Astrocyte of the hippocampus (primary cell): ENCODE measurements around the gene DCLK1.
"Not testable (repeated sequence)": the region's sequence is repeated elsewhere in the genome, so short reads cannot be mapped to it uniquely, and the experiment has no call there.

Experiments used
- DNase-seq: peaks from one replicate; pipeline ENCODE4 v3.0.0; 2011; ENCODE audit warnings: low read depth, low spot score

DCLK1 gene

GRCh38 chr13:35987572-35988513, 143.3 kb downstream of the DCLK1 start:
- DNase-seq: no peak

GRCh38 chr13:35984776-35985453, 146.3 kb downstream of the DCLK1 start:
- peak; percentile 70 for DNase-seq

GRCh38 chr13:35984287-35984686, 146.9 kb downstream of the DCLK1 start:
- DNase-seq: peak; percentile 20

GRCh38 chr13:35983703-35984102, 147.5 kb downstream of the DCLK1 start:
- DNase-seq: not testable (repeated sequence)

GRCh38 chr13:35983206-35983605, 148.0 kb downstream of the DCLK1 start:
- no peak for DNase-seq

GRCh38 chr13:35979361-35979951, 151.7 kb downstream of the DCLK1 start:
- DNase-seq: peak; percentile 96

- DNase-seq: peak; percentile 86
Observed at GRCh38 chr13:35978607-35979316, 152.4 kb downstream of the DCLK1 start.

GRCh38 chr13:35977060-35977459, 154.1 kb downstream of the DCLK1 start:
- no peak for DNase-seq

- no peak for DNase-seq
Observed at GRCh38 chr13:35976126-35976525, 155.1 kb downstream of the DCLK1 start.

- DNase-seq: not testable (repeated sequence)
Observed at GRCh38 chr13:35966951-35967350, 164.2 kb downstream of the DCLK1 start.

- no peak for DNase-seq
Observed at GRCh38 chr13:35966024-35966423, 165.2 kb downstream of the DCLK1 start.

GRCh38 chr13:35965226-35965927, 165.8 kb downstream of the DCLK1 start:
- no peak for DNase-seq

- no peak for DNase-seq
Observed at GRCh38 chr13:35964863-35965180, 166.4 kb downstream of the DCLK1 start.

- DNase-seq: no peak
Observed at GRCh38 chr13:35964011-35964862, 166.9 kb downstream of the DCLK1 start.

- no peak for DNase-seq
Observed at GRCh38 chr13:35961461-35962220, 169.5 kb downstream of the DCLK1 start.

- peak; percentile 39 for DNase-seq
Observed at GRCh38 chr13:35961002-35961401, 170.2 kb downstream of the DCLK1 start.

- no peak for DNase-seq
Observed at GRCh38 chr13:35957996-35958395, 173.2 kb downstream of the DCLK1 start.

- peak; percentile 13 for DNase-seq
Observed at GRCh38 chr13:35957241-35957731, 173.9 kb downstream of the DCLK1 start.

- no peak for DNase-seq
Observed at GRCh38 chr13:35956074-35956473, 175.1 kb downstream of the DCLK1 start.
